A549 (cell line): ENCODE data around the gene RHBDF2. TPM values are rescaled to one million over a fixed set of nuclear protein-coding genes. Genes with fewer than 3 reads are reported as not detected.
A peak's percentile ranks its signal among the peaks of the same experiment; 100 is the strongest.

Source experiments
- ATAC-seq, 2 experiments: fragments of 200-7000 bp in 1 of 2; fragments of >200 bp in 1 of 2; cut with Nextera tagmentation in 1 of 2; cut with Tn5 transposase in 1 of 2; 3 replicates each; pipeline versions ENCODE4 v1.8.0 to v1.9.1; 2018 to 2020; ENCODE audit warnings: mild to moderate bottlenecking in 1 of 2, moderate library complexity in 1 of 2
- CTCF ChIA-PET: fragments of 300-600 bp; sonication (Branson Sonifier 250); formaldehyde crosslinking; extraction: SDS; loops from one replicate; lab custom pipeline; 2021; ENCODE audit warnings: antibody characterized with exemption, inconsistent platforms; lab: Yijun Ruan, JAX
- POLR2A ChIA-PET: fragments of 350-600 bp; formaldehyde crosslinking; extraction: SDS; loops from one replicate; lab custom pipeline; 2021; ENCODE audit warnings: antibody characterized with exemption, inconsistent platforms; lab: Yijun Ruan, JAX
- DNase-seq, 2 experiments: peaks; one replicate each; pipeline versions ENCODE4 v3.0.0 to v3.0.0-alpha.2; 2011 to 2016; ENCODE audit warnings: low read depth in 1 of 2, low spot score in 1 of 2
- FAIRE-seq: peaks from 2 replicates; lab custom pipeline; 2011; peaks lifted over from hg19 to GRCh38; lab: Jason Lieb, UNC
- H3K27ac ChIP-seq, 2 experiments: fragments of >200 bp; sonication (Bioruptor Twin); formaldehyde crosslinking; 3 replicates each; pipeline ENCODE4 v1.5.1; 2016 to 2017
- H3K4me1 ChIP-seq: fragments of >200 bp; sonication (Bioruptor Twin); formaldehyde crosslinking; 3 replicates; pipeline ENCODE4 v1.6.1; 2016
- H3K4me2 ChIP-seq: fragments of >200 bp; sonication (Bioruptor Twin); formaldehyde crosslinking; 3 replicates; pipeline ENCODE4 v1.6.1; 2016
- H3K4me3 ChIP-seq: fragments of >200 bp; sonication (Bioruptor Twin); formaldehyde crosslinking; 3 replicates; pipeline ENCODE4 v1.5.1; 2016
- H3K9me3 ChIP-seq: fragments of >200 bp; sonication (Bioruptor Twin); formaldehyde crosslinking; 3 replicates; pipeline ENCODE4 v1.6.1; 2016
- BHLHE40 ChIP-seq: IDR thresholded peaks from 2 replicates; pipeline ENCODE4 v1.6.1; 2012; ENCODE audit warnings: low read depth, low read length, inconsistent platforms
- EHF ChIP-seq: fragments of 250-450 bp; sonication (Bioruptor Pico); IDR thresholded peaks from 2 replicates; pipeline ENCODE4 v1.5.0; 2020; ENCODE audit warnings: mild to moderate bottlenecking
- EHMT2 ChIP-seq: fragments of 200-600 bp; sonication (generic); IDR thresholded peaks from 2 replicates; pipeline ENCODE4 v1.6.1; 2016; ENCODE audit warnings: antibody characterized with exemption, low read depth, mild to moderate bottlenecking, moderate library complexity
- ESRRA ChIP-seq: fragments of 150-350 bp; IDR thresholded peaks from 2 replicates; pipeline ENCODE4 v1.6.1; 2014; ENCODE audit warnings: mild to moderate bottlenecking, low read length, borderline replicate concordance
- FOSL2 ChIP-seq, 2 experiments: fragments of 450-650 bp in 1 of 2; fragments of >200 bp in 1 of 2; sonication (Bioruptor Twin) in 1 of 2; formaldehyde crosslinking; IDR thresholded peaks; 2 replicates each; pipeline versions ENCODE4 v1.5.0 to v1.6.1; 2016 to 2020; ENCODE audit warnings: mild to moderate bottlenecking in 1 of 2, moderate library complexity in 1 of 2
- FOXS1 ChIP-seq: fragments of 250-450 bp; sonication (Bioruptor Pico); IDR thresholded peaks from 2 replicates; pipeline ENCODE4 v1.5.0; 2020; ENCODE audit warnings: mild to moderate bottlenecking, moderate library complexity
- JUN ChIP-seq, 2 experiments: fragments of >200 bp; sonication (Bioruptor Twin); formaldehyde crosslinking; IDR thresholded peaks; 2 replicates in 1 of 2; 3 replicates in 1 of 2; pipeline ENCODE4 v1.6.1; 2016 to 2017
- KDM5A ChIP-seq: fragments of 200-600 bp; sonication (generic); IDR thresholded peaks from 2 replicates; pipeline ENCODE4 v1.6.1; 2016; ENCODE audit warnings: antibody characterized with exemption, mild to moderate bottlenecking
- RCOR1 ChIP-seq: fragments of 150-350 bp; IDR thresholded peaks from 2 replicates; pipeline ENCODE4 v1.6.1; 2014; ENCODE audit warnings: antibody characterized with exemption, low read length, low read depth
- RNF2 ChIP-seq: fragments of 200-600 bp; sonication (generic); IDR thresholded peaks from 2 replicates; pipeline ENCODE4 v1.6.1; 2016; ENCODE audit warnings: low read depth, mild to moderate bottlenecking, antibody characterized with exemption, moderate library complexity, borderline replicate concordance
- TP53 ChIP-seq: fragments of 250-450 bp; sonication (Bioruptor Pico); IDR thresholded peaks from 2 replicates; pipeline ENCODE4 v1.5.0; 2021; ENCODE audit warnings: mild to moderate bottlenecking, moderate library complexity
- ZNF302 ChIP-seq: fragments of 250-450 bp; sonication (Bioruptor Pico); IDR thresholded peaks from 2 replicates; pipeline ENCODE4 v1.9.0; 2021; ENCODE audit warnings: inconsistent platforms, mild to moderate bottlenecking, moderate library complexity
- WGBS: methylation state at CpG from one replicate; pipeline ENCODE4 v1.1.6; 2017; ENCODE audit errors: missing lambda C conversion rate; 5-methylcytosine and 5-hydroxymethylcytosine counted together
- polyA plus RNA-seq, 4 experiments: library from polyadenylated mRNA; depleted of rRNA in 3 of 4; stranded (reverse); fragments of >200 nt; fragmentation: RNase III in 1 of 4; extraction: RNeasy Plus Mini Kit Qiagen cat#74134 plus additional on column Dnase treatment in 1 of 4; gene quantifications; 2 replicates in 3 of 4; 3 replicates in 1 of 4; pipeline ENCODE4 v1.2.3, GENCODE V29; 2011 to 2017
- TF ChIP-seq, protein P1 (sequence below): fragments of >200 bp; sonication (Bioruptor Twin); formaldehyde crosslinking; IDR thresholded peaks from 3 replicates; pipeline ENCODE4 v1.5.1; 2016
- TF ChIP-seq, protein P2 (sequence below): fragments of 250-450 bp; sonication (Bioruptor Pico); IDR thresholded peaks from 2 replicates; pipeline ENCODE4 v1.5.0; 2021; ENCODE audit warnings: mild to moderate bottlenecking, moderate library complexity, borderline replicate concordance
- TF ChIP-seq, protein P3 (sequence below): IDR thresholded peaks from 2 replicates; pipeline ENCODE4 v1.6.1; 2012
- TF ChIP-seq, protein P4 (sequence below): fragments of >200 bp; sonication (Bioruptor Twin); formaldehyde crosslinking; IDR thresholded peaks from 3 replicates; pipeline ENCODE4 v1.6.1; 2016

The RHBDF2 gene
- polyA plus RNA-seq, 2 of the 4 experiments (the other 2 are of a cell fraction): 14.0 to 42.9 TPM

- TF ChIP-seq BHLHE40 (no peak), JUN (IDR thresholded peaks at IDR 0.05) (peak in 1 of 2 experiments; percentile 89; a peak in 2 of 5 replicates), RCOR1 (peak; percentile 99), EHF (CRISPR knock-in tag) (no peak)
- TF ChIP-seq, protein P1, sequence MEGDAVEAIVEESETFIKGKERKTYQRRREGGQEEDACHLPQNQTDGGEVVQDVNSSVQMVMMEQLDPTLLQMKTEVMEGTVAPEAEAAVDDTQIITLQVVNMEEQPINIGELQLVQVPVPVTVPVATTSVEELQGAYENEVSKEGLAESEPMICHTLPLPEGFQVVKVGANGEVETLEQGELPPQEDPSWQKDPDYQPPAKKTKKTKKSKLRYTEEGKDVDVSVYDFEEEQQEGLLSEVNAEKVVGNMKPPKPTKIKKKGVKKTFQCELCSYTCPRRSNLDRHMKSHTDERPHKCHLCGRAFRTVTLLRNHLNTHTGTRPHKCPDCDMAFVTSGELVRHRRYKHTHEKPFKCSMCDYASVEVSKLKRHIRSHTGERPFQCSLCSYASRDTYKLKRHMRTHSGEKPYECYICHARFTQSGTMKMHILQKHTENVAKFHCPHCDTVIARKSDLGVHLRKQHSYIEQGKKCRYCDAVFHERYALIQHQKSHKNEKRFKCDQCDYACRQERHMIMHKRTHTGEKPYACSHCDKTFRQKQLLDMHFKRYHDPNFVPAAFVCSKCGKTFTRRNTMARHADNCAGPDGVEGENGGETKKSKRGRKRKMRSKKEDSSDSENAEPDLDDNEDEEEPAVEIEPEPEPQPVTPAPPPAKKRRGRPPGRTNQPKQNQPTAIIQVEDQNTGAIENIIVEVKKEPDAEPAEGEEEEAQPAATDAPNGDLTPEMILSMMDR: peak; percentile 44; the same call in 2 of the 3 replicates
- TF ChIP-seq, protein P2, sequence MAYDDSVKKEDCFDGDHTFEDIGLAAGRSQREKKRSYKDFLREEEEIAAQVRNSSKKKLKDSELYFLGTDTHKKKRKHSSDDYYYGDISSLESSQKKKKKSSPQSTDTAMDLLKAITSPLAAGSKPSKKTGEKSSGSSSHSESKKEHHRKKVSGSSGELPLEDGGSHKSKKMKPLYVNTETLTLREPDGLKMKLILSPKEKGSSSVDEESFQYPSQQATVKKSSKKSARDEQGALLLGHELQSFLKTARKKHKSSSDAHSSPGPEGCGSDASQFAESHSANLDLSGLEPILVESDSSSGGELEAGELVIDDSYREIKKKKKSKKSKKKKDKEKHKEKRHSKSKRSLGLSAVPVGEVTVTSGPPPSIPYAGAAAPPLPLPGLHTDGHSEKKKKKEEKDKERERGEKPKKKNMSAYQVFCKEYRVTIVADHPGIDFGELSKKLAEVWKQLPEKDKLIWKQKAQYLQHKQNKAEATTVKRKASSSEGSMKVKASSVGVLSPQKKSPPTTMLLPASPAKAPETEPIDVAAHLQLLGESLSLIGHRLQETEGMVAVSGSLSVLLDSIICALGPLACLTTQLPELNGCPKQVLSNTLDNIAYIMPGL: no peak
- TF ChIP-seq, protein P3, sequence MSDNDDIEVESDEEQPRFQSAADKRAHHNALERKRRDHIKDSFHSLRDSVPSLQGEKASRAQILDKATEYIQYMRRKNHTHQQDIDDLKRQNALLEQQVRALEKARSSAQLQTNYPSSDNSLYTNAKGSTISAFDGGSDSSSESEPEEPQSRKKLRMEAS: peak; percentile 6; the same call in 1 of the 2 replicates
Measured at GRCh38 chr17:76452660-76453430, 48.4 kb downstream of the RHBDF2 start, which contains the start of gene UBE2O (continued).

DNA sequence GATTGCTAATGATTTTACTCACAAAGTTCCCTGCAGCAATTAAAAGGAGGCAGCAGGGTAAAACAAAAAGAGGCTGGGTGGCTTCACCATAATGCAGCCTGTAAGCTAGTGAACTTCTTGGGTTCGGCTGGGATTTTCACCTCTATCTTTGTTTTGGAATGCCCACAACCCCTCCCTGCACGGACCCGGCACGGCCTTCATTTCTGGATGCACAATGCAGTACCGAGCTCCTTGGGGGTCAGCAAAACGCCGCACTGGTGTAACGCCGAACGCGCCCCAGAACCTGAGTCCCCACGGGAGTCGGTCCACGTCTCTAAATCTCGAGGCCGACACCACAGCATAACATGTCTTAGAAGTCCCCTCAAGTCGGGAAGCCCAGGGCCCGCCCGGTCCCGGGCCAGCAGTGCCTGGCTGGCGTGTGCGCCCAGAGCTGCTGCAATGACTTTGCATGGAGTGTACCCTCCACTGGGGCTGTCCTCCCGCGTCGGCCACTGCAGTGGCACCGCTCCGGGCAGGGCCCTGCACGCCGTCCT is 49.0 kb downstream of the RHBDF2 start:
- ChIA-PET POLR2A (interaction anchor here (1.2 kb wide), 1 partner anchor 35 kb away, joined by 3 read pairs; no protein-coding TSS in a partner anchor), CTCF (interaction anchor here (0.6 to 41.7 kb wide), 9 partner anchors 7 to 99 kb away, joined by 3 to 1994 read pairs (median 7); partner anchors contain the start of genes AANAT, RHBDF2 and SPHK1)
- WGBS: 0% methylated on average over 10 of the region's 29 CpGs
- FAIRE-seq: no peak
- ATAC-seq: peak; percentile 70 to 73
- DNase-seq: no peak
- TF ChIP-seq RNF2: no peak
- TF ChIP-seq TP53 (CRISPR knock-in tag): no peak
- no peak for TF ChIP-seq FOXS1 (CRISPR knock-in tag)
- no peak for TF ChIP-seq FOSL2 (IDR thresholded peaks at IDR 0.05)
- TF ChIP-seq FOSL2 (CRISPR knock-in tag; IDR thresholded peaks at IDR 0.05): no peak
- TF ChIP-seq, protein P4, sequence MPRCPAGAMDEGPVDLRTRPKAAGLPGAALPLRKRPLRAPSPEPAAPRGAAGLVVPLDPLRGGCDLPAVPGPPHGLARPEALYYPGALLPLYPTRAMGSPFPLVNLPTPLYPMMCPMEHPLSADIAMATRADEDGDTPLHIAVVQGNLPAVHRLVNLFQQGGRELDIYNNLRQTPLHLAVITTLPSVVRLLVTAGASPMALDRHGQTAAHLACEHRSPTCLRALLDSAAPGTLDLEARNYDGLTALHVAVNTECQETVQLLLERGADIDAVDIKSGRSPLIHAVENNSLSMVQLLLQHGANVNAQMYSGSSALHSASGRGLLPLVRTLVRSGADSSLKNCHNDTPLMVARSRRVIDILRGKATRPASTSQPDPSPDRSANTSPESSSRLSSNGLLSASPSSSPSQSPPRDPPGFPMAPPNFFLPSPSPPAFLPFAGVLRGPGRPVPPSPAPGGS: no peak
- no peak for TF ChIP-seq KDM5A
- TF ChIP-seq ESRRA: no peak
- no peak for TF ChIP-seq EHMT2
- TF ChIP-seq ZNF302 (CRISPR knock-in tag): no peak
- TF ChIP-seq, protein P3: no peak
- peak overlapping the region; percentile 85 to 94 for H3K27ac ChIP-seq
- peak overlapping the region; percentile 88 for H3K4me2 ChIP-seq
- peaks cover 35% of the 10 kb centered on the region for H3K4me1 ChIP-seq
- H3K9me3 ChIP-seq: no peaks in the 10 kb centered on the region
- peak overlapping the region; percentile 84 for H3K4me3 ChIP-seq
